ENCODE measurements around the gene ZNF597.
A peak's percentile ranks its signal among the peaks of the same experiment; 100 is the strongest.

Gene ZNF597

GRCh38 chr16:3454093-3454492 is 10.8 kb upstream of the ZNF597 start:
- DNase-seq (ENCODE audit: insufficient read length, low spot score), result peak; percentile 83
- peak; percentile 84 for FAIRE-seq

GRCh38 chr16:3444032-3444388 is 706 bp upstream of the ZNF597 start:
- 0 out of 2 replicates have a peak, but pooled peaks have one; percentile 20 for TF ChIP-seq POLR2A (IDR thresholded peaks at IDR 0.05; ENCODE audit: low read depth, low read length)
- no peak for FAIRE-seq
- DNase-seq (ENCODE audit: insufficient read length, low spot score), result no peak

More at GRCh38 chr16:3454093-3454492, 10.8 kb upstream of the ZNF597 start:
- no peak for TF ChIP-seq POLR2A (IDR thresholded peaks at IDR 0.05; ENCODE audit: low read depth, low read length)

- DNase-seq (ENCODE audit: insufficient read length, low spot score) (no peak), FAIRE-seq (no peak)
These were observed 3.7 kb downstream of the ZNF597 start for GRCh38 chr16:3439637-3440036.

GRCh38 chr16:3434373-3434772 is 8.9 kb downstream of the ZNF597 start:
- TF ChIP-seq POLR2A (IDR thresholded peaks at IDR 0.05; ENCODE audit: low read depth, low read length), result no peak
- FAIRE-seq (no peak), DNase-seq (ENCODE audit: insufficient read length, low spot score) (no peak)

More at GRCh38 chr16:3439637-3440036, 3.7 kb downstream of the ZNF597 start:
- no peak for TF ChIP-seq POLR2A (IDR thresholded peaks at IDR 0.05; ENCODE audit: low read depth, low read length)

GRCh38 chr16:3431779-3432219 is 11.5 kb downstream of the ZNF597 start:
- DNase-seq (ENCODE audit: insufficient read length, low spot score), result no peak

GRCh38 chr16:3413730-3414379 is 29.4 kb downstream of the ZNF597 start:
- no peak for TF ChIP-seq POLR2A (IDR thresholded peaks at IDR 0.05; ENCODE audit: low read depth, low read length)
- FAIRE-seq (no peak), DNase-seq (ENCODE audit: insufficient read length, low spot score) (no peak)

More at GRCh38 chr16:3431779-3432219, 11.5 kb downstream of the ZNF597 start:
- no peak for FAIRE-seq
- TF ChIP-seq POLR2A (IDR thresholded peaks at IDR 0.05; ENCODE audit: low read depth, low read length), result no peak

- FAIRE-seq (no peak), DNase-seq (ENCODE audit: insufficient read length, low spot score) (no peak)
- no peak for TF ChIP-seq POLR2A (IDR thresholded peaks at IDR 0.05; ENCODE audit: low read depth, low read length)
These were observed 34.6 kb downstream of the ZNF597 start for GRCh38 chr16:3408561-3409197.

GRCh38 chr16:3401719-3402397 is 41.4 kb downstream of the ZNF597 start:
- no peak for DNase-seq (ENCODE audit: insufficient read length, low spot score)
- no peak for FAIRE-seq

GRCh38 chr16:3400779-3401688 is 42.3 kb downstream of the ZNF597 start, which contains the start of the genes ZNF174 and ZSCAN32:
TSS of gene ZNF174 (plus strand) at chr16:3401215. CDS start at chr16:3402005, 790 bp downstream.
TSS of gene ZSCAN32 (minus strand) at chr16:3401004. CDS start at chr16:3397557, 3,447 bp downstream.
- DNase-seq (ENCODE audit: insufficient read length, low spot score) (peak; percentile 96), FAIRE-seq (peak; percentile 91)
- peak; percentile 84 for TF ChIP-seq POLR2A (IDR thresholded peaks at IDR 0.05; ENCODE audit: low read depth, low read length)

More at GRCh38 chr16:3401719-3402397, 41.4 kb downstream of the ZNF597 start:
- TF ChIP-seq POLR2A (IDR thresholded peaks at IDR 0.05; ENCODE audit: low read depth, low read length), result no peak

- DNase-seq (ENCODE audit: insufficient read length, low spot score), result no peak
- FAIRE-seq, result no peak
- TF ChIP-seq POLR2A (IDR thresholded peaks at IDR 0.05; ENCODE audit: low read depth, low read length), result no peak
These were observed 42.9 kb downstream of the ZNF597 start for GRCh38 chr16:3400446-3400778.

GRCh38 chr16:3389663-3390338 is 53.5 kb downstream of the ZNF597 start:
- DNase-seq (ENCODE audit: insufficient read length, low spot score) (no peak), FAIRE-seq (no peak)
- no peak for TF ChIP-seq POLR2A (IDR thresholded peaks at IDR 0.05; ENCODE audit: low read depth, low read length)

GRCh38 chr16:3388325-3388724 is 55.0 kb downstream of the ZNF597 start:
- DNase-seq (ENCODE audit: insufficient read length, low spot score) (no peak), FAIRE-seq (no peak)
- TF ChIP-seq POLR2A (IDR thresholded peaks at IDR 0.05; ENCODE audit: low read depth, low read length), result no peak

GRCh38 chr16:3383045-3383448 is 60.3 kb downstream of the ZNF597 start:
- DNase-seq (ENCODE audit: insufficient read length, low spot score) (no peak), FAIRE-seq (no peak)
- TF ChIP-seq POLR2A (IDR thresholded peaks at IDR 0.05; ENCODE audit: low read depth, low read length), result no peak

Data from H54 (cell line).